Pons (tissue), 1 donor: ENCODE results near the gene SH3RF2.
"Not testable (repeated sequence)": the region's sequence is repeated elsewhere in the genome, so short reads cannot be mapped to it uniquely, and the experiment has no call there.

Experiments used
- DNase-seq: peaks from one replicate; pipeline ENCODE4 v3.0.0-alpha.2; 2016; ENCODE audit warnings: low spot score

Gene SH3RF2

DNA sequence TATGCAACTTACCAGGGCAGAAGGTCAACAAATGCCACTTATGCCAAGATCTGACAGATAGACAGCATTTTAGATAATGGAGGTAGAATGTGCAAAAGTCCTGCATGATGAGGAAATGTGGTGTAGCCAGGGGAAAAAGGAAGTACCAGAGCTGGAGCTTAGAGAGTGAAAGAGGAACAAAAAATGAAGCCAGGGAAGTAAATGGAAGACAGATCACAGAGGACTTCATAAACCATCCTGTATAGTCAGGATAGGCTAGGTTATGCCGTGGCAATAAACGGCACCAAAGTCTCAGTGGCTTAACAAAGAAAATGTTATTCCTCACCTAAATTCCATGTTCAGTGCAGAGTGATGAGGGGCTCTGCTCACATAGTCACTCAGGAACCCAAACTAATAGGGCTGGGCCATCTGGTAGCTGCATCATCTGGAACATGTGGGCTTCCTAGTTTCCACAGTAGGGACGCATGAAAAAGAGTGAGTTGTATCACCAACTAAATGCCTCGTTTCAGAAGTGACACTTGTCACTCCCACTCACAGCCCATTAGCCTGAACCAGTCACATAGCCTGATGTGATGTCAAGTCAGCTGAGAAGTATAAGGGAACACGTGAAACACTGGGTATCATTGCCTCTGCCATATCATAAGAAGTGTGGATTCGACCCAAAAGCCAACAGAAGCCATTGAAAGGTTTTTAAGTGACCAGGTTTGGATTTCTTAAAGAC lies 70.3 kb downstream of the SH3RF2 start:
- DNase-seq: peak; percentile 37

DNA sequence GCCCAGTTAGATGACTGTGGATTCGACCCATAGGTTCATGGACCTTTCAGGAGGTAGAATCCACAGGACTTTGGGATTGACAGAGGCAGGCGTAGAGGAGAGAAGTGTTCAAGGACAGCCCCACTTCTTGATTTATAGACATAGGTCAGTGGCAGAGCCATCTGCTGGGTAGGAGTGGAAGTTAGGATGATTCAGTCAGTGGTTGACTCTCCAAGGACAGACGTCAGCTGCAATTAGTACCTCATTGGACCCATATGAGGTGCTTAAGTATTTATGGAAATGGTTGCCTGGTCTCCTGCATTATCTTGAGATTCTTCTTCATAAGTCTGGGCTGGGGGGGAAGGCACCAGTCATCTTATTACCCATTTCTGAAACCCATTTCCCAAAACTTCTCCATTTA lies 70.9 kb downstream of the SH3RF2 start:
- no peak for DNase-seq

DNA sequence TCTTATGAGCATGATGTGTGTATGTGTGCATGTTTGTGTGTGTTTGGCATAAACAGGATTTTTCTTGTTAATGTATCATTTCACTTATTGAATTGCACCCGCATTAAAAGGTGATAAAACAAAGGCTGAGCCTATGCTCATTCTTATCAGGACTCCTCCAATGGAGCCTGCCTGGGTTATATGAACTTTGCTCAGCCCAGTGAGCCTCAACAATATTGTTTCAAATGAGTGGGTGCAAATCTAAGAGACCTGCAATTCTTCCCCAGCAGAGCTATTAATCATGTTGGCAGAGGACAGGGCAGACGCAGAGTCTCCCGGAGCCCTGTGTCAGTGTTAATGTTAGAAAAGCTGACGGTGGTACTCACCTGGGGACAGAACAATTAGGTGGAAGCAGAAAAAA lies 71.6 kb downstream of the SH3RF2 start:
- DNase-seq: no peak

DNA sequence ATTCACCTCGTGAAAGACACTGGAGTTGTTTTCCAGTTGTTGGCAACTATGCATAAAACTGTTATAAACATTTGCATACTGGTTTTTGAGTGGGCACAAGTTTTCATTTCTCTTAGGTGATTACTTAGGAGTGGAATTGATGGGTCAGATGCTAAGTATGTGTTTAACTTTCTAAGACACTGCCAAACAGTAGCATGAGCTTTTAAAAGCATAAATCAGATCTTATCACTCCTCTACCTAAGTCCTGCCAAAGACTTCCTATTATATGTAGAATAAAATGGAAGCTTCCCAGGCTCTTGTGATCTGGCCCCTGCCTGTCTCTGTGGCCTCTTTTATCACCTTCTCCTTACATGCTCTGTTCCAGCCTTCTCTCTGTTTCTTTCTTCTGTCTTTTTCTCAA lies 72.6 kb downstream of the SH3RF2 start:
- no peak for DNase-seq

DNA sequence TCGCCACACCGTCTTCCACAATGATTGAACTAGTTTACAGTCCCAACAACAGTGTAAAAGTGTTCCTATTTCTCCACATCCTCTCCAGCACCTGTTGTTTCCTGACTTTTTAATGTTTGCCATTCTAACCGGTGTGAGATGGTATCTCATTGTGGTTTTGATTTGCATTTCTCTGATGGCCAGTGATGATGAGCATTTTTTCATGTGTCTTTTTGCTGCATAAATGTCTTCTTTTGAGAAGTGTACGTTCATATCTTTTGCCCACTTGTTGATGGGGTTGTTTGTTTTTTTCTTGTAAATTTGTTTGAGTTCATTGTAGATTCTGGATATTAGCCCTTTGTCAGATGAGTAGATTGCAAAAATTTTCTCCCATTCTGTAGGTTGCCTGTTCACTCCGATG lies 74.1 kb downstream of the SH3RF2 start:
- not testable (repeated sequence) for DNase-seq

DNA sequence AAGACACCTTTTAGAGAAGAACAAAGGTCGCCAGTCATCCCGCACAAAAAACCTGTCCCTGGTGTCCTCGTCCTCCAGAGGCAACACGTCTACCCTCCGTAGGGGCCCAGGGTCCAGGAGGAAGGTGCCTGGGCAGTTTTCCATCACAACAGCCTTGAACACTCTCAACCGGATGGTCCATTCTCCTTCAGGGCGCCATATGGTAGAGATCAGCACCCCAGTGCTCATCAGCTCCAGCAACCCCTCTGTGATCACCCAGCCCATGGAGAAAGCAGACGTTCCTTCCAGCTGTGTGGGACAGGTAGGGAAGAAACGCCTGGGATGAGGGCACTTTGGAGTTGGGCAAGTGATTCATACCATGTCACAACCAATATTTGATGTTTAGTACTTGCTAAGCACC lies 77.4 kb downstream of the SH3RF2 start:
- DNase-seq: no peak

DNA sequence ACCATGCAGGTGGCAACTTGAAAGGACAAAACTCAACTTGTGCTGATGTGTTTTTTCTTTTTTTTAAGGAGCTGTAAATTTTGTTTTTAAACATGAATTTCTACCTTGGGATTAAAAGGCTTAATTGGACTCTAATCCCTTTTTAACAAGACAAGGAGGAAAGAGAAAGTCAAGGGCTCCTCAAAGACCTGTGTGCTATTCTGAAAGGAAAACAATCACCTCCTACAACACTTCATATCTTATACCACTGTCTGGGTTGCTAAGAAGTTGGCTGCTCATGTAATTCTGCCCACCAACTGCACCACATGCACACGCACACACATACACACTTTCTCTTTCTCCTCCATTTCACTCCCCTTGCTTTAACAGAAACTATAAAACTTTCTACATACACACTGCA lies 78.6 kb downstream of the SH3RF2 start:
- DNase-seq: no peak

DNA sequence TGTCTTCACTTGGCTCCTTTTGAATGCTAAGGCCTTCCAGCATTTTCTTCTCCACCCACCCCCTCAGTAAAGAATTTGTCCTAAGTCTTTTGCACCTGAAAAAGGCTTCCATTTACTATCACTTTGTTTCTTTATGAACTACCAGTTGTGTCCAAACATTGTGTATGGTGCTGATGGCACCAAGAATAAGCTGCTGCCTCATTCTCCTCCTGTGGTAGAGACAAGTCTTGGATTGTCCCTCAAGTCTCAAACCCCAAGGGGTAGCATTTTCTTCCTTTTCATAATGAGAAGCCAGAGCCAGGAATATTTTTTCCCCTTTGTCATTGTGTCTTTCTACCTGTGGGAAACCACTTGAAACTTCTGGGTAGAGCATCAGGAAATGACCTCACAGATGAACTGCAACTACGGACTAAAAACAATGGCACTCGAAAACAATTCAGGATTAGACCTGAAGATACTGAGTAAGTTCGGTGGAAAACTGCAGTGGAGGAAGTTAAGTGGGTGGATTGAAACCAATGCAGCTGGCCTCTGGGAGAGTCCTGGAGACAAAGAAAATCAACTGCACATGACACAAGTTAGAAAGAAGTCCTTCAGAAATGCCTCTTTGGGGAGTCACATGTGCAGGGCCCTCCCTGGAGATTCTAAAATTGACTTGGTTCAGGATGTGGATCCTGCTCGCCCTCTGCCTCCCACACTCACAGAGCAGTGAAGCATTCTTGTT lies 80.5 kb downstream of the SH3RF2 start:
- no peak for DNase-seq

DNA sequence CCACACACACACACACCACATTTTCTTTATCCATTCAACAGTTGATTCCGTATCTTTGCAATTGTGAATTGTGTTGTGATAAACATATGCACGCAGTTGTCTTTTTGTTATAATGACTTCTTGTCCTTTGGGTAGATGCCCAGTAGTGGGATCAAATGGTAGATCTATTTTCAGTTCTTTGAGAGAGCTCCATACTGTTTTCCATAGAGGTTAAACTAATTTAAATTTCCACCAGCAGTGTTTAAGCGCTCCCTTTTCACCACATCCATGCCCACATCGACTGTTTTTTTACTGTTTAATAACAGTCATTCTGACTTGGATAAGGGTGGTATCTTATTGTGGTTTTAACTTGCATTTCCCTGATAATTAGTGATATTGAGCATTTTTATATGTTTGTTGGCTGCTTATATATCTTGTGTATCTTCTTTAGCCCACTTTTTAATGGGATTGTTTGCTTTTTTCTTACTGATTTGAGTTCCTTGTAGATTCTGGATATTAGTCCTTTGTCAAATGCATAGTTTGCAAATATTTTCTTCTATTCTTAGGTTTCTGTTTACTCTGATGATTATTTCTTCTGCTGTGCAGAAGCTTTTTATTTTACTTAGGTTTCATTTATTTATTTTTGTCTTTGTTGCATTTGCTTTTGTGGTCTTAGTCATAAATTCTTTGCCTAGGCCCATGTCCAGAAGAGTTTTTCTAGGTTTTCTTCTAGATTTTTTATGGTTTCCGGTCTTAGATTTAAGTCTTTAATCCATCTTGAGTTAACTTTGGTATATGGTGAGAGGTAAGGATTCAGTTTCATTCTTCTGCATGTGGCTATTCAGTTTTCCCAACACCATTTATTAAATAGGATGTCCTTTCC lies 82.4 kb downstream of the SH3RF2 start:
- no peak for DNase-seq

DNA sequence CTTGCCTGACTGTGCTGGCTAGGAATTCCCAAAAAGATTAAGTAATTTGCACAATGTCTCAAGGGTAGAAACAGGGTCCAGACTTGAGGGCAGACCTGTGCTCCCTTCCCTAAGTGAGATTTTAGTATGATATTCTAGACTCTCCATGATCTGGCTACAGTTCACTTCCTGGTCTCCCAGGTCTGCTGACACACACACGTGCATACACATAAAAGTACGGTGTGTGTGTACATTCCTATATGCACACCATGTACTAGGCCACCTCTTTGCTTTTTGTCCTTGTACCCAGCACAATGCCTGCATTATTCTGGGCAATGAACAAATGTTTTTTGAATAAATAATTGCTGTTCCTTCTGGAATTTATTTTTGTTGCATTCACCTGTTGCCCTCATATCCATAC lies 83.7 kb downstream of the SH3RF2 start:
- DNase-seq: no peak

DNA sequence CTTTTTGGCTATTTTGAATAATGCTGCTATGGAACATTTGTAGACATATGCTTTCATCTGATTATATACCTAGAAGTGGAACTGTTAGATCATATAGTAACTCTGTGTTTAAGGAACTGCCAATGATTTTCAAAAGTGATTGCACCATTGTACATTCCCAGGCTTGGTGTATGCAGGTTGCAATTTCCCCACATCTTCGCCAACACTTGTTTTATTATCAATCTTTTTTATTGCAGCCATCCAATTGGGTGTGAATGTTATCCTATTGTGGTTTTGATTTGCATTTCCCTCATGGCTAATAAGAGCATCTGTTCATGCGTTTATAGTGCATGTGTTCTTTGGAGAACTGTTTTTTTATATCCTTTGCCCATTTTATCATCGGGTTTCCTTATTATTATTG lies 87.7 kb downstream of the SH3RF2 start:
- DNase-seq: no peak

DNA sequence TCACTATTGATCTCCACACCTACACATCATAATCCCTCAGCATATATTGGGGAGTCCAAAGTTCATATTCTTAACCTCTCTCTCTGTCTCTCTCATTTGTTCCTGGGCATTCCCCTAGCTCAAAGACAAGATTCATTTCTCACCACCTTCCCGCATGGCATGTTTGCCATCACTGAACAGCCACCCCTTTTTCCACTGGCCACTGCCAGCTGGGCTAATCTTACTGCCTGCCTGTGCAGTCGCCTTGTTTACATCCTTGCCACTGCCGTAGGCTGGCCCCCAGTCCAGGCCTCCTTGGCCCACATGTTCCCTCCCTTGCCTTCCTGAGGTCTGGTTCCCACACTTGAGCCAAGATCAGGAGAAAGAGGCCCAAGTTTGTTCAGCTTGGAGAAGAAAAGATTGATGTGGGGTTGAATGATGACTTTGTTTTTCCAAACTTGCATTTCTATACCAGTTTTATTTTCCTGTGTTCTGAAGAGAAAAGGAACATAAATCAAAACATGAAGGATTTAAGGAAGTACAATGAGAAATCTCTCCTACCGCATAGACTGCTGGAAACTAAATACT lies 88.8 kb downstream of the SH3RF2 start:
- no peak for DNase-seq

DNA sequence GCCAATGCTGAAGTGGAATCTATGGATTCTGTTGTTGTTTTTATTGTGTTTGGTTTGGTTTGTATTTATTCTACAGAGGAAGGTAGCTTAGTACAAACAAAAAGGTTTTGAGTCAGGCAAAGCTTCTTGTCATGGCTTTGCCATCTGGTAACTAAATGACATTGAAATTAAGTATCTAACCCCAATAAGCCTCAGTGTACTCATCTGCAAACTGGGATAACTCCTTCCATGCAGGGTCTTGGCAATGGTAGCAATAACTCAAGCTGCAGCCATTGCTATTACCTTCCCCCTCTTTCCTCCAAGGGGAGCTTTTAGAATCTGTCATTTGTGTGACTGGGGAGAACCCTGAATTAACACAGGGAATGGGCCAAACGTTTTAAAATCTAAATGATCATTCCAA lies 89.3 kb downstream of the SH3RF2 start:
- DNase-seq: no peak

DNA sequence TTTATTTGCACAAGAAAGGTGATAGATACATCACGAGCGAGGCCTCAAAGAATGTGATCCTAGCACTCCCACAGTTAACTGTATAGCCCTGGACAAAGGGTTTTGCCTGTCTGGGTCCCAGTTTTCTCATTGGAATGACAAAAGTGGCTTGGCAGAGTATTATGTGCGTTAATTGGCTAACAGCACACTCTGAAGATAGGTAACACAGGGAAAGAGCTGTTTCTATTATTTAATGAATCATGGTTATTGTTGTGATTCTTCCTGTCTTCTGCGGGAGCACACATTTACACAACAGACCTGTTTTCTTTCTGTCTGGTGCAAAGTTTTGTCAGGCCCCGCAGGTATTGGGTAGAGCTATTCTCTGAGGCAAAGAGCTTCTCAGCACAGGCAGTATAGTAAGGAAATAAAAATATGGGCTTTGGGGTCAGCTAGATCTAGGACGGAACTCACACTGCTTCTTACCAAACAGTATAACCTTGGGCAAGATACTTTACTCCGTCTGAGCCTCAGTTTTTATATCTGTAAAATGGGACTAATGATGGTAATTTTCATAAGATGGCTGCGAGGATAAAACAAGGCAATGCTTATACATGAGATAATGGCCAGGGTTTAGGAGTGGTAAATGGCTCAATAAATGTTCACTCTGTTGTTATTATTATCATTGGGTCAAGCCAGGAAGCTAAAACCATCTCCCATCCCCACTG lies 90.1 kb downstream of the SH3RF2 start:
- DNase-seq: no peak

DNA sequence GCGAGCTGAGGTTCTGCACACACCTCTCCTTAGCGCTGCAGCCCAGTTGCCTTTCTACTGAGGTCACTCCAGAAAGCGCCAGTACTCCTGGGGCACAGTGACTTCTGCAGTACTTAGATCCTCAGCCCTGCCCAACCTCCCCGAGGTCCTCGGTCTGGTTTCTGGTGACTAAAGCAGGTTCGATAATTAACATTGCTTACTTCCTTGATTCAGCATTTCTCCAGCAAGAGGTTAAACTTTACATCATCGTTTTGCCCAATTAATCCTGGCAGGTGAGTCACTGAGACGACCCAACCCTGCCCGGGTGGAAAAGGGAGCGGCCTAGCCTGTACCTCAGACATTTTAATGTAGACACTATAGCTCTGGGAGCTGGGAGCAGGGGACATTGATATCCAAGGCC lies 91.4 kb downstream of the SH3RF2 start:
- DNase-seq: no peak

DNA sequence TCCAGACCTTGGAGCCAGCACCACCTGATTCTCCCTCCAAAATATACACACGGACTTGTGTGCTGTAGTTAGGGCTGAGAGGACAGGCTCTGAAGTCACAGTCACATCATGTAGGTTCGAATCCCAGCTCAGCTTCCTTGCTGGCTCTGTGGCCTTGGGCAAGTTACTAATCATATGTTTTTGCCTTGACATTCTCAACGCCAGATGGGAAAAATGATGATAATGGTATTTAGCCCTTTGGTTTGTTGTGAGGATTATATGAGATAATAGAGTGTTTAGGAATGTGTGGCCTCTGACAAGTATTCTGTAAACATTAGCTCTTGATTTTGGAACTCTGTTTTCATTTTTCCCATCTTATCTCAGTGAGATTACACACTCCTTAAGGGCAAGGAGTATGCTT lies 96.5 kb downstream of the SH3RF2 start:
- DNase-seq: no peak

DNA sequence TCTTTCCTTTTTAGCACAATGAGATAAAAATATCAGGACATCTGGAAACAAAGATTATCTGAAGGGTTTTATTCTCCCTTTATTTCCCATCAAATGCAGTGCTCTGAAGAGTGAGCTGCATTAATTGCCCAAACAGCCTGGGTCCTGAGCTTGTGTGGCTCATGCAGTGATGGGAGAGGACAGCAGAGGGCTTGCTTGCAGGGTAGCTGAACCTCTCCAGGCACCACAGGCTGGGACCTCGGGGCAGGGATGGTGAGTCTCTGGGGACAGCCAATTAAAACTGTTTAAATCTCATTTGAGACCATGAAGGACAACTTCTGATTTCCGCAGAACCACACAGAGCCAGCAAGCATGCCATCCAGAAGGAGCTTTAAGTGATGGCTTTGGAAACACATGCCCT lies 97.7 kb downstream of the SH3RF2 start:
- DNase-seq: no peak

DNA sequence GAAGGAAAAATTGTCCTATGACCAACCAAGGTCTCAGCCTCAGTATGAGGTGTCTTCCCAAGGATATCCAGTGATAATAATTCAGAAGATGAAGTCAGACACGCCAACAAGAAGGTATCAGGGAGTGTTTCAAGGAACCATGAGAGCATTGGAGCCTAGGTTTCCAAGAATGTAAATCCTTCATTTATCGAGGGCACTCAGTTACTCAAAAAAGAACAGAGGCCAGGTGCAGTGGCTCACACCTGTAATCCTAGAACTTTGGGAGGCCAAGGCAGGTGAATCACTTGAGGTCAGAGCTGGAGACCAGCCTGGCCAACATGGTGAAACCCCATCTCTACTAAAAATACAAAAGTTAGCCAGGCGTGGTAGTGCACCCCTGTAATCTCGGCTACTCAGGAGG lies 98.2 kb downstream of the SH3RF2 start:
- no peak for DNase-seq

DNA sequence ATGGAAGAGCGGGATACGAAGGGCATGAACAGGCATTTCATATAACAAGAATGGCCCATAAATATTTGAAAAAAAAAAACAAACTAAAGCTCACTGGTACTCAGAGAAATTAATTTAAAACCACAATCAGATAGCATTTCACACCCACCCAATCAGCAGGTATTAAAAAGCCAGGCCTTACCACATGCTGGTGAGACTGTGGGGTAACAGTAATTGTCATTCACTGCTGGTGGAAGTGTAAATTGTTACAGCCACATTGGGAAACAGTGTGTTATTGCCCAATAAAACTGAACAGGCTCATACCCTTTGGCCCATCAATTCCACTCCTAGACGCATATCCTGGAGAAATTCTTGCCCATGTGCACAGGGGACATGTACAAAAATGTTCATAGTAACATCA lies 103.0 kb downstream of the SH3RF2 start:
- no peak for DNase-seq

DNA sequence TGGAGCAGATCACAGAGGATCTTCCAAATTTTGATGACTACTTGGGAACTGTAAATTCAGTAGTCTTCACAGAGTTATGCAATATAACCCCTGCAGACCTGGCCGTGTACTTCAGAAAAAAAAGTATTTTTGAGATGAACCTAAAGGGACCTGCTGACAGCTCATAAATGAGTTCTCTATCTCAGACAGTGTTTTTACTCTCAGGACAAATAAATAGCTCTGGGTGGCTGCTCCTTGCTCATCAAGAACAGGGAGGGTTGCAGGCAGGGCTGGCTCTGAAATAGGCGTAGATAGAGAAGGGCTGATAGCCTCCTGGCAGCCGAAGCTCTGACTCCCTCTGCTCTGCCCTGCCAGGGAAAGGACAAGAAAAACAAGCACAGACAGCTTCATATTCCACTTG lies 104.1 kb downstream of the SH3RF2 start:
- no peak for DNase-seq

DNA sequence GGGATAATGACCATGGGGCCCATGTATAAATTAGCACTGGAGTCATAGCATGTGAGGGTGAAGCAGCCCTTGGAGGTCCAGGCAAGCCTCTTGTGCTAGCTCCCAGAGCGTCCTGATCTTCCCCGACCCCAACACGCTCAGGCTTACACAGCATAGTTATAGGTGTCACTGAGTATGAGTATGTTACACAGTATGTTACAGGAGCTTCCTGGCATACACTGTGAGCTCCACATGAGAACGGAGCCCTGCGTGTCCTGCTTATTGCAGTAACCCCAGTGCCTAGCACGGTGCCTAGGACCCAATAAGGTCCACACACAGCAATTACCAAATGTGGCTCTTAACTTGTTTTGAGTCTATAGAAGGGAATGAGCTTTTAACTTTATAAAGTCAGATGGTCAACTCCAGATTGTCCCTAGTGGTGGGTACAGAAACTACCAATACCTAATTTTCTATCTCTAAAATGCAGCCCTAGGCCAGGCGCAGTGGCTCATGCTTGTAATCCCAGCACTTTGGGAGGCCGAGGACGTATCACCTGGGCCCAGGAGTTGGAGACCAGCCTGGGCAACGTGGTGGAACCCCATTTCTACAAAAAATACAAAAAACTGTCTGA lies 104.9 kb downstream of the SH3RF2 start:
- no peak for DNase-seq
